ENCODE measurements around the gene KLHDC4. TPM values are rescaled to one million over a fixed set of nuclear protein-coding genes. Genes with fewer than 3 reads are reported as not detected.

KLHDC4 gene
- total and polyA plus RNA-seq, 2 of the 4 experiments (the other 2 are of a cell fraction): 13.6 to 19.0 TPM

GRCh38 chr16:87801679-87802259 is 36.0 kb upstream of the KLHDC4 start:
- Histone ChIP-seq H2BK5ac (ENCODE audit: low read depth, low read length, poor library complexity, severe bottlenecking) (no peak overlapping the region), H3K9me3 (ENCODE audit: control insufficient read depth, insufficient read depth, low read length) (peaks cover 7% of the 10 kb centered on the region; the same call in 1 of the 2 replicates), H2AK9ac (replicated peaks; ENCODE audit: low read depth, low read length, poor library complexity) (peak overlapping the region; percentile 65), H3K4me1 (ENCODE audit: control insufficient read depth, insufficient read depth, low read length) (peaks cover 9% of the 10 kb centered on the region), H4K5ac (ENCODE audit: low read depth, low read length) (no peak overlapping the region), H3K56ac (ENCODE audit: extremely low read depth, insufficient read depth, low read length) (no peak overlapping the region), H3K9me1 (ENCODE audit: insufficient read depth, low read length) (peaks cover 8% of the 10 kb centered on the region), H3K79me1 (ENCODE audit: low read depth in 1 of 2, low read length in 2 of 2) (peaks cover 0 to 3% of the 10 kb centered on the region in 2 experiments; a peak in 1 of 4 replicates), H3K9ac (ENCODE audit: low read depth, low read length) (no peak overlapping the region), H3K27ac (ENCODE audit: insufficient read depth, low read length) (no peak overlapping the region), H3K4me3 (ENCODE audit: insufficient read depth, low read depth, low read length) (no peak overlapping the region), H2AK5ac (ENCODE audit: low read depth, low read length) (no peak overlapping the region), H3K18ac (ENCODE audit: low read depth, low read length) (no peak overlapping the region), H3K27me3 (ENCODE audit: control insufficient read depth, insufficient read depth, low read length) (peaks cover 2% of the 10 kb centered on the region; the same call in 1 of the 2 replicates), H3K36me3 (ENCODE audit: control insufficient read depth, insufficient read depth, low read length) (no peaks in the 10 kb centered on the region), H2BK120ac (ENCODE audit: low read depth, low read length) (no peak overlapping the region), H3K4ac (ENCODE audit: low read depth, low read length) (no peak overlapping the region), H4K8ac (ENCODE audit: low read depth in 2 of 2, low read length in 2 of 2) (no peak overlapping the region), H2BK15ac (ENCODE audit: low read depth, low read length) (no peak overlapping the region), H4K91ac (ENCODE audit: insufficient read depth, low read depth, low read length) (no peak overlapping the region), H3K23ac (ENCODE audit: low read depth, low read length) (no peak overlapping the region), H3K4me2 (ENCODE audit: low read depth, low read length) (no peak overlapping the region), H2BK20ac (ENCODE audit: low read depth, low read length) (no peak overlapping the region), H3K14ac (replicated peaks; ENCODE audit: low read depth, low read length) (no peak overlapping the region), H4K20me1 (ENCODE audit: insufficient read depth, low read length) (no peaks in the 10 kb centered on the region), H2AFZ (replicated peaks; ENCODE audit: low read length, poor library complexity) (no peak overlapping the region)
- in situ Hi-C loops (cut with MboI; ENCODE audit: low sequenced_read_pairs): no loop called here
- CTCF ChIA-PET: no interaction called here
- dilution Hi-C loops (cut with HindIII; ENCODE audit: low sequenced_read_pairs, unreplicated experiment): no loop called here
- TF ChIP-seq, protein P1, sequence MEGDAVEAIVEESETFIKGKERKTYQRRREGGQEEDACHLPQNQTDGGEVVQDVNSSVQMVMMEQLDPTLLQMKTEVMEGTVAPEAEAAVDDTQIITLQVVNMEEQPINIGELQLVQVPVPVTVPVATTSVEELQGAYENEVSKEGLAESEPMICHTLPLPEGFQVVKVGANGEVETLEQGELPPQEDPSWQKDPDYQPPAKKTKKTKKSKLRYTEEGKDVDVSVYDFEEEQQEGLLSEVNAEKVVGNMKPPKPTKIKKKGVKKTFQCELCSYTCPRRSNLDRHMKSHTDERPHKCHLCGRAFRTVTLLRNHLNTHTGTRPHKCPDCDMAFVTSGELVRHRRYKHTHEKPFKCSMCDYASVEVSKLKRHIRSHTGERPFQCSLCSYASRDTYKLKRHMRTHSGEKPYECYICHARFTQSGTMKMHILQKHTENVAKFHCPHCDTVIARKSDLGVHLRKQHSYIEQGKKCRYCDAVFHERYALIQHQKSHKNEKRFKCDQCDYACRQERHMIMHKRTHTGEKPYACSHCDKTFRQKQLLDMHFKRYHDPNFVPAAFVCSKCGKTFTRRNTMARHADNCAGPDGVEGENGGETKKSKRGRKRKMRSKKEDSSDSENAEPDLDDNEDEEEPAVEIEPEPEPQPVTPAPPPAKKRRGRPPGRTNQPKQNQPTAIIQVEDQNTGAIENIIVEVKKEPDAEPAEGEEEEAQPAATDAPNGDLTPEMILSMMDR (conservative IDR thresholded peaks at IDR 0.05; ENCODE audit: low read depth, low read length): no peak
- no peak for TF ChIP-seq MAZ (IDR thresholded peaks at IDR 0.05; ENCODE audit: borderline replicate concordance, low read depth, low read length)
- TF ChIP-seq ELK1 (IDR thresholded peaks at IDR 0.05; ENCODE audit: borderline replicate concordance, low read depth, low read length): no peak
- no peak for TF ChIP-seq CEBPB (IDR thresholded peaks at IDR 0.05; ENCODE audit: low read depth, low read length)
- TF ChIP-seq SMC3 (IDR thresholded peaks at IDR 0.05; ENCODE audit: low read depth, low read length): no peak
- no peak for TF ChIP-seq BHLHE40 (IDR thresholded peaks at IDR 0.05; ENCODE audit: low read depth, low read length)
- no peak for TF ChIP-seq RCOR1 (IDR thresholded peaks at IDR 0.05; ENCODE audit: insufficient replicate concordance, low read length)
- no peak for TF ChIP-seq RFX5 (IDR thresholded peaks at IDR 0.05; ENCODE audit: low read depth, low read length)
- TF ChIP-seq USF2 (IDR thresholded peaks at IDR 0.05; ENCODE audit: low read depth, low read length): no peak
- TF ChIP-seq CHD1 (IDR thresholded peaks at IDR 0.05; ENCODE audit: low read depth, low read length): no peak
- no peak for TF ChIP-seq POLR2A (IDR thresholded peaks at IDR 0.05; ENCODE audit: low read depth, low read length)
- TF ChIP-seq RAD21 (IDR thresholded peaks at IDR 0.05; ENCODE audit: low read length): no peak
- no peak for TF ChIP-seq MAFK (IDR thresholded peaks at IDR 0.05; ENCODE audit: low read depth, low read length)
- no peak for TF ChIP-seq FOS (IDR thresholded peaks at IDR 0.05; ENCODE audit: low read depth, low read length)
- no peak for TF ChIP-seq MXI1 (IDR thresholded peaks at IDR 0.05; ENCODE audit: borderline replicate concordance, low read depth, low read length)
- TF ChIP-seq NFE2L2 (IDR thresholded peaks at IDR 0.05; ENCODE audit: low read depth, low read length): no peak
- POLR2A ChIA-PET (ENCODE audit: unreplicated experiment): no interaction called here
- no peak for ATAC-seq (ENCODE audit: low read depth)
- 90% methylated on average over 4 of the region's 16 CpGs; no CpG with 5 or more reads in 1 of the 2 experiments for WGBS, 2 experiments (ENCODE audit: extremely low coverage in 2 of 2, insufficient read length in 1 of 2)
- no peak for DNase-seq
- no TSS peak for BruUV-seq (replicated peaks)
- intact Hi-C loops (cut with micrococcal nuclease): no loop called here

All from IMR-90 (cell line).